ENCODE measurements around the gene LHPP.

LHPP gene

GRCh38 chr10:124522933-124523871 is 61.6 kb downstream of the LHPP start:
- DNase-seq = no peak

- no peak for DNase-seq
These were observed 62.3 kb downstream of the LHPP start for GRCh38 chr10:124523901-124524300.

- no peak for DNase-seq
These were observed 63.5 kb downstream of the LHPP start for GRCh38 chr10:124524991-124525653.

DNA sequence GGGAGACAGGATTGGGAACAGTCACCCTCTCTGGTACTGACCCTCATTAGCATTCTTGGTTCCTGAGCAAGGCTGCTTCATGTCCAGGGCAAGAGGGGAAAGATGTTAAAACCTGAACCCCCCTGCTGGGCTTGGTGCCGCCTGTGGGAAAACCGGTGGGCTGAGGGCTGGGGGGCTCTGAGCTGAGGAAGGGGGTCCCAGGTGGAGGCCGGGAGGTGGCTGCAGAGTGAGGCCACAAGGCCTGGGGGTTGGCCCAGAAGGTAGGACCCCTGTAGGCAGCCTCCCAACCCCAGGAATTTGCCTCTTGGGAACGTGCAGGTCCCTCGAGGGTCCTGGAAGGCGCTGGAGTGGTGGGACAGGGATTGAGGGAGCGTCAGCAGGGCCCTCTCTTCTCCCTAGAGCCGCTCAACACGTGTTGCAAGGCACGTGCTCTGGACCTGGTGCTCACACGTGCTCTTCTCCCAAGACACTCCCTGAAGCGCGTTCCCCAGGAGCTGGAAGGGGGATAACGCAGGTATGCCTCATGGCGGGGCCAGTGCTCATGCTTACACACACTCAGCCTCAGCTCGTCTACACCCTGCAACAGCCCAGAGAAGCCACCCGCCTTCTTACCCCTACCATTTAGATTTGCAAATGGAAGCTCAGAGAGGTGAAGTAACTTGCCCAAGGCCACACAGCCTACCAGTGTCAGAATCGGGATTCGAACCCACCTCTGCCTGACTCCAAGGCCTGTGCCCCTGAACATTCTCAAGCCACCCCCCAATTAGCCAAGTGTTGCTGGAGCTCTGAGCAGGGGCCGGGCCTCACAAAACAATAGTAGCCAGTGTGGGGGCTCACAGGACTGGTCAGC is 64.4 kb downstream of the LHPP start:
- DNase-seq = no peak

DNA sequence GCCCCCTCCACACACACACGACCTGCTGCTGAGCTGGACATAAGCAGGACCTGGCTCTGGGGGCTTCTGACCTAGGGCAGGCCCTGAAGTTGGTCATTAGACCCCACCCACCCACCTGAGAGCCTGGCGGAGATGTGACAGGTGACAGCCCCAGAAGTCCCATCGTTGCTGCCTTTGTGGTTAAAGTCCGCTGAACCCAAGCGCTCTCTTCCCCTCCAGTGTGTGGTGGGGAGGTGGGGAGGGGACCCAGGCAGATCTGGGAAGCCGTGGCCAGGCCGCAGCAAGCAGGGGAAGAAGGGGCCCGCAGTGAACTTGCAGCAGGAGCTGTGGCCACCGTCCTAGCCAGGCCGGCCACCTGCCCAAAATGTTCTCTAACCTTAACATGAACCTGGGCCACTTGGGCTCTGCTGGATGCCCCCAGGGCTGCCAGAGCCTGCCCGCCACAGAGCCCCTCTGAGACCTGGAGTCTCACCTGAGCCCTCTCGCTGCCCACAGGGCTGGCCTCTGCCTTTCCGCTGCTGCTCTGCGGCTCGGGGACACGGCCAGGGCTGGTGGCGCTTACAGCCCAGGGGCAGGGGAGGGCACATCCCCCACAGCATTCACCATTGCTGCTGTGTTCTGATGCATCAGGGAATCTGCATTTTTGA is 65.1 kb downstream of the LHPP start:
- DNase-seq = no peak

DNA sequence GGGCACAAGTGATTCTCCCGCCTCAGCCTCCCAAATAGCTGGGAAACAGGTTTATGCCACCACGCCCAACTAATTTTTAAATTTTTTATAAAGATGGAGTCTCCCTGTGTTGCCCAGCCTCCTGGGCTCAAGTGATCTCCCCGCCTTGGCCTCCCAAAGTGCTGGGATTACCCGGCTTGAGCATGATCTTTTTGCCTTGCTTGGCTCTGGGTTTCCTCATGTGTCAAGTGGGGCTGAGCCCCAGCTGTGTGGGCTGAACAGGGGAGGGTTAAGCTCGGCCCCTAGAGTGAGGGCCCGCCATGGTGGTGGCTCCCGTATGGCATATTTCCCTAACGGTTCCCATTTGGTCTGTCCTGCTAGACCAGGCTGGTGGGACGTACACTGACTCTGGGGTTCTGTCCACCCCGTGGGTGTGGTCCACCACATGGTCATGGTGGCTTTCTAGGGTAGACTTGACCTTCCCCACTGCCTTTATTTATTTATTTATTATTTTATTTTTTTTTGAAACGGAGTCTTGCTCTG is 66.3 kb downstream of the LHPP start:
- no peak for DNase-seq

DNA sequence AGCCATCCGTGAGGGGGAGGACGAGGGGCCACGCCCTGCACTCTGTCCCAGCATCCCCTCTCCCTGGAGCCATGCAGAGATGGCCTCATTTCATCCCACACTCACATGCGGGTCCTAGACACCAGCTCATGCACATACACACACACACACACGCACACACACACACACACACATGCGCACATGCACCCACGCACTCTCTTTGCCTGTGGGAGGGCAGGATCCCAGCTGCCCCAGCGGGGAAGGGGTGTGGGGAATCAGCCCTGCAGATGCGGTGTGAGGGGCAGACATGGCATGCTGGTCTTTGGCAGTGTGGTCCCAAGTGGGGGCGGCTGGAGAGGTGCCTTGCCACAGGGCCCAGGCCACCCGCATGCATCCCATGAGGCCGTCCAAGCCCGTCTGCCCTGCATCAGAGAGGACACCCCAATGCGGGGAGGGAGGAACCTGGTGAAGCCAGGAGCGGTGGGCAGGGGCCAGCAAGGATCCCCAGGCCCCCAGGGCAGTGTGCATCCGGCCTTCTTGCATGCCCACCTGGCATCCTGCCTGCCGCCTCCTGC is 68.1 kb downstream of the LHPP start:
- DNase-seq = no peak

DNA sequence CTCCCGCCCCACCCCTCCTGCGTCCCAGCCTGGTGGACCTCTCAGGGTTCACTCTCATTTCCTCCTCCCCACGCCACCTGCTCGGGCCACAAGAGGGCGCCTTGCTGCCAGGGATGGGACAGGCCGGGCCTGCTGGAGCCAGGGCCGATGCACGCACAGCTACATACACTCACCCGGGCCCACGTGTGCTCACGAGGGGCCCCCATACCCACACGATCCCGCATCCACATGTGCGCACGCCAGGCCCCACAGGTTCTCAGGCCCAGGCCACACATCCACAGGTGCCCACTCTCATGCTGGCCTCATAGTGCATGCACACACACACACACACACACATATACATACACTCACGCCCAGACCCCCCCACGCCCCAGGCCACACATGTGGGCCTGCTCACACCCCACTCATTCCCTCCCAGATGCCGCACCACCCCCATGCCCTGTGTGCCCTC is 68.6 kb downstream of the LHPP start:
- DNase-seq = peak; percentile 63

- no peak for DNase-seq
These were observed 69.2 kb downstream of the LHPP start for GRCh38 chr10:124530816-124531215.

GRCh38 chr10:124532106-124532641 is 70.6 kb downstream of the LHPP start:
- no peak for DNase-seq

- no peak for DNase-seq
These were observed 71.2 kb downstream of the LHPP start for GRCh38 chr10:124532788-124533187.

DNA sequence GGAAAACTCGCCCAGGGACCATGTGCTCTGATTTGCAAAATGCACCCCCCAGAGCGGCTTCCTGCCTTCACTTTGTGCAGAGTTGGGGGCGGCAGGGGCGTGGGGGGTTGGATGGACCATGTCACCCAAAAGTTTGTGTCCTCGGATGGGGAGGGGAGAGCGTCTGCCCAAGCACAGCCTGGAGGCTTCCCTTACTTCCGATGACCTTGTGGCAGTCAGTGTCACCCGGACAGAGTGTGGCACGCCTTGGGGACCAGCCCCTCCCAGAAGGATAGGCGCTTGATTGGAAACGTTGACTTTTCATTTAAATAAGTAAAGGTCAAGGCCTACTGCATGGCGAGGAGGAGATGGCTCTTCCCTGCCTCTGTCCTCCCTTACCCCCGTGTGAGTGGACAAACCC is 71.6 kb downstream of the LHPP start:
- no peak for DNase-seq

- no peak for DNase-seq
These were observed 72.7 kb downstream of the LHPP start for GRCh38 chr10:124534231-124534798.

GRCh38 chr10:124534826-124535601 is 73.4 kb downstream of the LHPP start:
- DNase-seq = no peak

DNA sequence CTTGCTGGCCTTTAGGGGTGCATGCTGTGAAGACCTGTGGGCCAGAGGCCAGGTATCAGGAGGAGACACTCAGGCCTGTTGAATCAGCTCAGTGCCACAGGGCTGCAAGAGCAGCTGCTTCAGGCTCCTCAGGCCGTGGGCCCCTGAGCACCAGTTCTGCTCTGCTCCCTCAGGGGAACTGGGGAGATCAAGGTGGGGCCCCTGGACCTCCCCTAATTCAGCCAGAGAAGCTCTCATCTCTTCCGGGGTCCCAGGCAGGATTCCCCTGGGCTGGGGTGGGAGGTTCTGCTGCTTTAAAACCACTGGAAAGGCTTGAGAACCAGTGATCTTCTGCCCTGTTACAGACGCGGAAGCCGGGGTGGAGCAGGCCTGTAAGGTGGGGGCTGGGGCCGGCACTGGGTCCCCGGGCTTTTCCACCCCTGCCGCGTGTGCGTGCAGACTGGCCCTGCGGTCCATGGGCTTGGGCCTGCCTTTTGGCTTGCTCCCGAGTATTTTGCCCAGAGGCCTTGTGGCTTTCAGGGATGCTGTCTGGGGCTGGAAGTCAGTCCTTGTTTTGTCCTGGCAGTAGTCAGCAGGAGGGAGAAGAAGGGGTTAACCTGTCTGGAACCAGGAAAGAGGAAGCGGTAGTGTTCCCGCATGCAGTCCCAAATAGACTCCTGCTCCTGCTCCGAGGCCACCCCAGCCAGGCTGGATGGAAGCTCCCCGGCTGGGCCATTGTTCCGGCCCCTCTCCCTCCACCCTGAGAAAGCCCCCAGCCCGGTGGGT is 74.3 kb downstream of the LHPP start:
- no peak for DNase-seq

GRCh38 chr10:124536496-124537050 is 75.0 kb downstream of the LHPP start:
- DNase-seq = no peak

- DNase-seq = no peak
These were observed 75.6 kb downstream of the LHPP start for GRCh38 chr10:124537166-124537725.

DNA sequence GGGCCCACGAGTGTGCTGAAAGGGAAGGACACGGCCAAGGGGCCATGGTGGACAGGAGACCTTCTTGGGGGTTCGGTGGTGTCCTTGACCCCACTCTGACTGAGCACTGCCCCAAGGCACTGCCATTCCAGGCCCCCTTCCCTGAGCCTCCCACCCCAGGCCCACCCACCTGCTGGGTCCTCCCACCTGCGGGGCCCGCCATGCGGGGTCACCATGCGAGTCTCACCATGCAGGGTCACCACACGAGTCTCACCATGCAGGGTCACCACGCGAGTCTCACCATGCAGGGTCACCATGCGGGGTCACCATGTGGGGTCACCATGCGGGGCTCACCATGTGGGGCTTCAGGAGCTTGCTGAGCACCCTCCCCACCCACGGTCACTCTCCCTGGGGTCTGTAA is 76.3 kb downstream of the LHPP start:
- no peak for DNase-seq

DNA sequence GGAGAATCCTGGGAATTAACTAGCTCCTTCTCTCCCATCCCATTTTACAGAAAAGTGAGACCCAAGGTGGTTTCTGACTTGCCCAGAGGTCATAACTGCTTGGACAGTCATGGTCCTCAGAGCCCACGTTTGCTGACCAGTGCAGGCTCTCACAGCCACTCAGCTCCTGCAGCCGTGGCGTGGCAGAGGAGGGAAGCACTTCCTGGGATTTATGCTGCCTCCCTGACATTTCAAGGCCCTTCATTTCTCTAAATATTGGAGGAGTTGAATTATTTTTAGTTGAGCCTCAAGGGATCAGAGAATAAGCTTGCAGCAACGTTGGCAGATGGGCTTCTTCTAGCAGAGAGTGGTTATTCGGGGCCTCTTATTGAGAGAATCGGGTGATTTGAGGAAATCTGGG is 77.1 kb downstream of the LHPP start:
- DNase-seq = no peak

All from activated gamma-delta T cell (primary cell).